ENCODE data around the gene SH3D19.

Gene SH3D19

GRCh38 chr4:151150821-151151580 lies 174.4 kb downstream of the SH3D19 start:
- TF ChIP-seq CTCF (IDR thresholded peaks at IDR 0.05; ENCODE audit: low read depth, low read length) = no peak
- H3K4me3 ChIP-seq (ENCODE audit: low read depth, low read length) = no peak overlapping the region

GRCh38 chr4:151148261-151148660 lies 177.1 kb downstream of the SH3D19 start:
- TF ChIP-seq CTCF (IDR thresholded peaks at IDR 0.05; ENCODE audit: low read depth, low read length) = no peak

GRCh38 chr4:151147000-151147399 lies 178.4 kb downstream of the SH3D19 start:
- TF ChIP-seq CTCF (IDR thresholded peaks at IDR 0.05; ENCODE audit: low read depth, low read length) = no peak
- H3K4me3 ChIP-seq (ENCODE audit: low read depth, low read length) = no peak overlapping the region

More at GRCh38 chr4:151148261-151148660, 177.1 kb downstream of the SH3D19 start:
- no peak overlapping the region for H3K4me3 ChIP-seq (ENCODE audit: low read depth, low read length)

GRCh38 chr4:151144329-151145072 lies 180.9 kb downstream of the SH3D19 start:
- H3K4me3 ChIP-seq (ENCODE audit: low read depth, low read length) = no peak overlapping the region
- TF ChIP-seq CTCF (IDR thresholded peaks at IDR 0.05; ENCODE audit: low read depth, low read length) = no peak

GRCh38 chr4:151143811-151144210 lies 181.6 kb downstream of the SH3D19 start:
- TF ChIP-seq CTCF (IDR thresholded peaks at IDR 0.05; ENCODE audit: low read depth, low read length) = no peak

DNA sequence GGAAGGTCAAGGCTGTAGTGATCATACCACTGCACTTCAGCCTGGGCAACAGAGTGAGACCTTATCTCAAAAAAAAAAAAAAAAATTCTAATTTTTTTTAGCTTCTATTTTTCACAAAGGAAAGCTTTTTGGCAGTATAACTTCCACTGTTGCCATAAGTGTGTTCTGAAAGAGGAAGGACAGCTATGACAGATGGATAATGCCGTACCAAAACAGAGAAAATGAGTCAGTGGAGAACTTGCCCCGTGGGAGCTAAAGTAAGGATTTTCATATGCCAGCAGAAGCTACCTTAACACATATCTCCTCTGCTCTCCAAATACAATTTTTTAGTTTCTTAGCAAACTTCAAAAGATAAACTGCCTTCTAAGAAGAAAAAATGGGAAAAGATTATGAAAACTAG lies 182.2 kb downstream of the SH3D19 start:
- TF ChIP-seq CTCF (IDR thresholded peaks at IDR 0.05; ENCODE audit: low read depth, low read length) = no peak

More at GRCh38 chr4:151143811-151144210, 181.6 kb downstream of the SH3D19 start:
- H3K4me3 ChIP-seq (ENCODE audit: low read depth, low read length) = no peak overlapping the region

GRCh38 chr4:151142758-151143157 lies 182.6 kb downstream of the SH3D19 start:
- H3K4me3 ChIP-seq (ENCODE audit: low read depth, low read length) = no peak overlapping the region
- no peak for TF ChIP-seq CTCF (IDR thresholded peaks at IDR 0.05; ENCODE audit: low read depth, low read length)

More for the DNA sequence above, 182.2 kb downstream of the SH3D19 start:
- no peak overlapping the region for H3K4me3 ChIP-seq (ENCODE audit: low read depth, low read length)

Measured in WI38 (cell line).